GM18868 (cell line): ENCODE measurements around the gene SUCLG2.

Source experiments
- ATAC-seq: cut with Tn5 transposase; IDR thresholded peaks from one replicate; pipeline ENCODE4 v1.9.1; 2021; ENCODE audit warnings: mild to moderate bottlenecking, moderate library complexity; ENCODE audit not compliant: unreplicated experiment

SUCLG2 gene

DNA sequence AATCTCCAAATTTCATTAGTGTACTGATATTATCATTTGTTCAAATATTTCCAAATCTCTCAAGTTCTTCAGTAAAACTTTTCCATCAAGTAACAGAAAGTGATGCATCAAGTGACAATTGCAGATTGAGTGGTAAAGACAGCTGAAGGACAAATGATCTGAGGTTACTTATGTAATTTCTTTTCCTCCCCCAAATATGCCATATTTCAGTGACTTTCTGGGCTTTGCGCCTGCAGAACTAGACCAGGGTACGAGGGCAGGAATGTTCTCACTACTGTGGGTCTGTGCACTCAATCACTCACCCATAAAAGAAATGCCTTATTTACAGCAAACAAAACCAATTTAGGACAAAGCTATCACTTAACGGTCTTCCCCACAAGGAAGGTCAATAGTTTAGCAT is 4.7 kb downstream of the SUCLG2 start:
- ATAC-seq, result no peak

DNA sequence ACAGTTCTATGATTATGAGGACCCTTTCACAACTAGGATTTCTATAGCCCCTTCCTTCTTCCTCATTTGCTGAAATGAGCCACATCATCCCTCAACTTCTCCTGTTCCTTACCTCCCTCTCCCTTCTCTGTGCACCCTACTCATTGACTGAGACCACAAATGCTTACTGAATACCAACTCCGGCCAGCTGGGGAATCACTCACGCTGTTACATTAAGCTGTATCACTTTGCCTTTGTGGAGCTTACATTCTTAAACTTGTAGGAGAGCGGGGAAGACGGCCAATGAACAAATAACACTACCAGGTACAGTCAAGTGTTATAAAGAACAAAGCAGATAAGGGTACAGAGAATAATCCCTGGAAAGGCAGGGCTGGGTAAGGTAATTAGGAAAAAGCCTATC is 5.7 kb downstream of the SUCLG2 start:
- no peak for ATAC-seq

GRCh38 chr3:67648229-67648628 is 6.2 kb downstream of the SUCLG2 start:
- ATAC-seq, result no peak

GRCh38 chr3:67647390-67647878 is 7.0 kb downstream of the SUCLG2 start:
- ATAC-seq, result peak; percentile 45

GRCh38 chr3:67646586-67647234 is 7.7 kb downstream of the SUCLG2 start:
- ATAC-seq, result no peak

DNA sequence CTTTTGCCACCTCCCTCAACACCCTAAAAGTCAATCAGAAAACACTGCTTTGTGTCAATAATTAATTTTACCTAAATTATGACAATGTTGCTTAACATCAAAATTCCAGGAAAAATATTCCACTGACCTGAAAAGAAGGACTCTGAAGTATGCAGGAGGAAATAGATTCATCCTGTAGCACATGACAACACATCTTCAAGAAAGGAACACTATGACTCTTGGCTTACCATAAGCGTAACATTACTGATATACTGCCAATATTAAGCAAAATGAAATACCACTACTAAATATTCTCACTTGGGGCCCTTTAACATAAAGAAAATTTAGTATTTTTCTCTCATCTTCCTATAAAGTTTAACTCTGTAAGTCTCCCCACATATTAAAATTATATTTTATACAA is 9.6 kb downstream of the SUCLG2 start:
- ATAC-seq, result no peak

DNA sequence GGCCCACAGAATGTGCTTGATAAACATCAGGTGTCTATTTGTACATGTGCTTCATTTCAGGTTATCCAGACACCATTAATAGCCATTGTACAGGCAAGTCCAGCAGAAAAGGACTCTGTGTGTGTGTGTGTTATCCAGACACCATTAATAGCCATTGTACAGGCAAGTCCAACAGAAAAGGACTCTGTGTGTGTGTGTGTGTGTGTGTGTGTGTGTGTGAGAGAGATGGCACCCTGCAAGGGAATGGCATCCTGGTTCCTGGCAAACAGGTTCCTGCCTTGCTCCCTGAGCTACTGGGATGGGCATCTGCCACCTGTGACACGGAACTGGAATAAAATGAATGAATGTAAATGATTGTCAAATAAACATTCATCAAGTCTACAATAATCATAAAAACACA is 11.7 kb downstream of the SUCLG2 start:
- ATAC-seq, result no peak

DNA sequence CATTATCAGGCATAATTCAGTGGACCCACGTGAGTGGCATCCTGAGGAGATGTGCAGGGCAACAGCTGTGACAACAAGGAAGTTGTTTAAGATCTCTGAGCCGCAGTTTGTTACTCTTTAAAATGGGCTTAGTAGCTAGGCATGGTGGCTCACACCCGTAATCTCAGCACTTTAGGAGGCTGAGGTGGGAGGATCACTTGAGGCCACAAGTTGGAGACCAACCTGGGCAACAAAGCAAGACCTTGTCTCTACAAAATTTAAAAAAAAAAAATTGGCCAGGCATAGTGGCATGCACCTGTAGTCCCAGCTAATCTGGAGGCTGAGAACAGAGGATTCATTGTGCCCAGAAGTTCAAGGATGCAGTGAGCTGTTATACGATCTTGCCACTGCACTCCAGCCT is 12.2 kb downstream of the SUCLG2 start:
- no peak for ATAC-seq

DNA sequence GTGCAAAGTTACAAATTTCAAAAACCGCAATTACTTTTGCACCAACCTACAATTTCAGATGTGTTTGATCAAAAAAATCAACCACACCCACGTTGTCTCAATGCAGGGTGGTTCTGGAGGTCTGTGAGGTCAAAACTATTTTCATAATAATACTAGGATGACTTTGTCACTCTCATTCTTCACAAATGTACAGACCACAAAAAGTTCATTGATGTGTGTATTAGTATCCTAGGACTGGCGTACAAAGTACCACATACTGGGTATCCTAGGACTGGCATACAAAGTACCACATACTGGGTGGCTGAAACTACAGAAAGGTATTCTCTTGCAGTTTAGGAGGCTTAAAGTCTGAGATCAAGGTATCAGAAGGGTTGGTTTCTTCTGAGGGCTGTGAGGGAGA is 13.0 kb downstream of the SUCLG2 start:
- ATAC-seq, result peak; percentile 54

GRCh38 chr3:67640023-67640660 is 14.3 kb downstream of the SUCLG2 start:
- no peak for ATAC-seq

GRCh38 chr3:67637255-67637900 is 17.0 kb downstream of the SUCLG2 start:
- ATAC-seq, result no peak

- no peak for ATAC-seq
Measured at GRCh38 chr3:67635806-67636205, 18.6 kb downstream of the SUCLG2 start.

DNA sequence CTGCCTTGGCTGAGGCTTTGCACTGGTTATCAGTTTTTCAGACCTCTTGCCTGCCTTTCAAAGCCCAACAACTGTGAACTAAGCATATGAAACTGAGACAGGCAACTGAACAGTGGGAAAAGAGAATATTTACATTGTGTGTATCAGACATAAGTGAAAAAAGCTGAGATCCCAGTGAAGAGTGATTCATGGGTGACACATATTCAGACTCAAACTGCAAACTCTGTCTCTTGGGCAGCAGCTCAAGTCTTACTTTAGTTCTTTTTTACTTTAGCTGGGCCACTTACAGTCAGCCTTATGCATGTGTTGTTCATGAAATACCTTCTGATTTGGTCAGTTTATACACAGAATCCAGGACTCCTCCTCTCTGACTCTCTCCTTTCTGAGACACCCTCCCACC is 19.2 kb downstream of the SUCLG2 start:
- ATAC-seq, result peak; percentile 82

DNA sequence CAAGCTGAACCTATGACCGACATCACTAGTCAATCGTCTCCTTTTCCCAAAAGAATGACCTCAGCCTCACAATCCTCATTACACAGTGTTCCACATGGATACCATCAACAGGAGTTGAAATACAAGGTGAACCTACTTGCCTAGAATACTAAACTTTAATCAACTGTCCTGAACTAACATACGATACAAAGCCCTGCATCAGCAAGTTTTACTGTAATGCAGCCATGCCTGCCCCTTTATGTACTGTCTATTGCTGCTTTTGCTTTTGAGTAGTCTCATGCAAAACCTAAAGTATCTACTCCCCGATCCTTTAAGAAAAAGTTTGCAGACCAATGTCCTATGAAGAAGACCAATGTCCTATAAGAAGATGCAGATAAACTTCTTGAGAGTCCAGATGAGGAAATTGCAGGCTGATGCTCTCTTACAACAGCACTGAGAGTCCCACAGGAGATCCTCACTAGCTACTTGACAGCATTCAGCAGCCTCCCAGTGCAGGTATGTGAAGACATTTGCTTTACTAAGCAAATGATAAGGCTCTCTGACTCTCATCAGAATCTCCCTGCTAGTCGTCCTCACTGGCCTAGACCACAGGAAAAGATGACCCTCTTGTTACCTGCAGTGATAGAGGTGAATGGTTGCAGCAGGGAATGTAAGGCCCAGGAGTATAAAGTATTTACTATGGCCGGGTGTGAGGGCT is 23.6 kb downstream of the SUCLG2 start:
- no peak for ATAC-seq

DNA sequence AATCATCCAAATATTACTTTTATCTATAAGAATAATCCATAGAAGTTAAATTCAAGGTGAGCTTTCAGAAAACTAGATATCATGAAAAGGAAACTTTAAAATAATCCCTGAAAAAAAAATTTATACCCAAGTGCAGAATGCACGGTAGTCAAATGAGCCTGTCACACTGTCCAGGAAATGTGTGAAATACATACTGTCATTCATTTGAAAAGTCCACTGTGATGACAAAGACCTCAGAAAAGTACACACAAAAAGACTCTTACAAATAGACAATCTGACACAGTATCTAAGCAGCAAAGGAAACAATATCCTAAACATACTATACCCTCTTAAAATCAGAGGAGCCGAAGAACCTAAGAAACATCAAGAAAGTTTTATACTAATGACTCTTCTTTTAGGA is 29.7 kb downstream of the SUCLG2 start:
- ATAC-seq, result no peak

DNA sequence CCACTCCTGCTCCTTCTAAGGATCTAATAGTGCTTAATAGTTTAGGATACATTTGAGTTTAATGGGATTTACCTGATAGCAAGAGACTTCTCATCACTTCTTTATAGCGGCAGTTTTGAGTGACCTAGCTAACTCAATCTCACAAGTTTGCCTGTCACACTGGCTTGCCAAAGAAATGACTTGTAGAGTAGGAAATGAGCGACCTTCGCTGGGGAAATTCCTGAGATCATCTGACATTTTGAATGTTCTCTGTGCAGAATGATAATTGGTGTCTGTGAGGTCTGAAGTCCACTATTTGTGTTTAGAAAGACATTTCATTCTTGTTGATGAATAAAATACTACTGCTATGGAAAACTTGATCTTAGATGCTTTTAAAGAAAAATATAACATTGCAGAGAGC is 30.3 kb downstream of the SUCLG2 start:
- ATAC-seq, result no peak

- ATAC-seq, result no peak
Measured at GRCh38 chr3:67622652-67623051, 31.8 kb downstream of the SUCLG2 start.

DNA sequence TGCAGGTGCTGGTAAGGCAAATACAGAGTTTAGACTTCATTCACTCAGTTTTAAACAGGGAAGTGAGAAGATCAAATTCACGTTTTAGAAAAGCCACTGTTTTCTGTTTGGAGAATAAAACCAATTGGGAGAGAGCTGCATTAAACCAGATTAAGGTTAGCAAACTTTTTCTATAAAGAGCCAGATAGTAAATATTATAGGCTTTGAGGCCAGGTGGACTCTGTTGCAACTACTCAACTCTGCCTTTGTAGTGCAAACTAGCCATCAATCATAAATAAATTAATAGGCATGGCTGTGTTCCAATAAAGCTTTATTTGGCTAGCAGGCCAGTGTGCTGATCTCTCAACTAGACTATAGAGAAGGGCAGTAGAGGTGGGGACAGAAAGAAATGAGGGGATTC is 33.5 kb downstream of the SUCLG2 start:
- no peak for ATAC-seq

- ATAC-seq, result no peak
Measured at GRCh38 chr3:67619991-67620390, 34.4 kb downstream of the SUCLG2 start.

GRCh38 chr3:67617518-67617917 is 36.9 kb downstream of the SUCLG2 start:
- ATAC-seq, result peak; percentile 78

GRCh38 chr3:67616046-67616445 is 38.4 kb downstream of the SUCLG2 start:
- ATAC-seq, result no peak

- no peak for ATAC-seq
Measured at GRCh38 chr3:67614195-67614594, 40.2 kb downstream of the SUCLG2 start.
